Stimulated activated CD4-positive, alpha-beta T cell treated with anti-CD3 and anti-CD28 coated beads, Interleukin-12 subunit alpha, Interleukin-12 subunit beta, amount 100 ng/mL, for 48 hours (primary cell): ENCODE data around the gene NCOA3.
"Not testable (repeated sequence)": the region's sequence is repeated elsewhere in the genome, so short reads cannot be mapped to it uniquely, and the experiment has no call there.

ENCODE experiments used
- DNase-seq, 3 donors: peaks; one replicate each; pipeline ENCODE4 v3.0.0-alpha.2; 2020; ENCODE audit warnings: low read depth in 2 of 3, low spot score in 1 of 3

The NCOA3 gene

DNA sequence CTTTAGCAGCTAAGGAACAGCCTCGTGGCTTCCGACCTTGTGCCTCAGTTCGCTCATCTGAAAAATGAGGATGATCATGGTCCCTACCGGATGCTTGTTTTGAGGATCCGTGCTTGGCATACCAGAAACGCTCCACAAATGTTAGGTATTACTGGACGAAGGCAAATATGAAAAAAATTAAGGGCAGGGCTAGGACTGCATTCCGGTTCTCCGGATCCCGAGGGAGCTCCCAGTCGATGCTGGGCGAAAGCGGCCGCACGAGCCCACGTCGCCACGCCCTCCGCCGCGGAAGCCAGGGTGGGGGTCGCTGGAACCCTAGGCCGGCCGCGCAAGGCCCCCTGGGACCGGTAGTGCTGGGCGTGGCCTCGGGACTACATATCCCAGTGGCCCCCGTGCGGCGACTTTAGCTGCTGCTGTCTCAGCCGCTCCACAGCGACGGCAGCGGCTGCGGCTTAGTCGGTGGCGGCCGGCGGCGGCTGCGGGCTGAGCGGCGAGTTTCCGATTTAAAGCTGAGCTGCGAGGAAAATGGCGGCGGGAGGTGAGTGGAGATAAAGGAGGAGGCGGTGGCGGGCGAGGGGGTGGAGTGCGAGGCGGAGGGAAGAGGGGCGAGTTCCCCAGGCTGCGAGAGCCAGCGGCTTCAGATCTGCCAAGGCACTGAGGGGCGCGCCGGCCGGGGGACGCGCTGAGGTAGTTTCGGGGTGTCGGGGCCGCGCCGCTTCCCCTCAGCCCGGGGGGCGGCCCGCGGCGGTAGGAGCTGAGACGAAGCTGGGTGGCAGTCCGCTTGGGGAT lies at the start of gene NCOA3:
Gene NCOA3, plus strand, starts transcription at position 406 of the 789 bp plus-strand sequence. CDS start 120,361 bp downstream, outside the sequence.
- peak; percentile 88 to 97 (median 93) for DNase-seq

DNA sequence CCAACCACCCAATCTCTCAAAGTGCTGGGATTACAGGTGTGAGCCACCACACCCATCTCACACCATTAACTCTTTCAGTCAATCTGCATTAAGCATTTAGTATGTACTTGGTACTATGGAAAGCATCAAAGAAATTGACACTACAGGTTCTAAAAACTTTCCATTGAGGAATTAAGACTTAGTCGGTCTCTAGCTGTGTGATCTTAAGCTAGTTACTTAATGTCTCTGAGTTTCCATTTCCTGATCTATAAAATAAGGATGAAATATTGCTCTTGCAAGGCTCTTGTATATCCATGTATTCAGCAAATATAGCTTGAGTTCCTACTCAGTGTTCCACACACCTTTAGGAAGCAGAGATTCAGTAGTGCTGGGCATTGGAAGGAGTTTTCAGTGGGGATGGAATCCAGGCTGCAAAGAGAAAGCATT lies 48.9 kb upstream of the NCOA3 start:
- DNase-seq: no peak

DNA sequence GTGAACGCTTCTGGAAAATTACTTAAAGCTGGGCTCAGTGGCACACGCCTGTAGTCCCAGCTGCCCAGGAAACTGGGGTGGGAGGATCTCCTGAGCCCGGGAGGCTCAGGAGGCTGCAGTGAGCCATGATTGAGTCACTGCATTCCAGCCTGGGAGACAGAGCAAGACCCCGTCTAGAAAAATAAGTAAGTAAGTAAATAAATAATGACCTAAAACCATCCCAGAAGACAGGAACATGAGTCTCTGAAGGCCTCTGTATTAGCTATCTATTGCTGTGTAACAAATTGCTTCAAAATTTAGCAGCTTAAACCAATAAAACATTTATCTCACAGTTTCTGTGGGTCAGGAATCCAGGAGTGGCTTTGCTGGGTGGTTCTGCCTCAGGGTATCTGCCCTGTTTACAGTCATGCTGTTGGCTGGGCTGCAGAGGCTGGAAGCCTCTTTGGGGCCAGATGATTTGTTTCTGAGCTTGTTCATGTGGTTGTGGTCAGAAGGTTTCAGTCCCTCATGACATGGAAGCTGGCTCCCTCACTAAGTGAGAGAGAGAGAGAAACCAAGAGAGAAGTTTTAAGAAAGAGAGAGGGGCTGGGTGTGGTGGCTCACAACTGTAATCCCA lies 48.4 kb upstream of the NCOA3 start:
- DNase-seq: peak; percentile 38 to 55 (median 45)

DNA sequence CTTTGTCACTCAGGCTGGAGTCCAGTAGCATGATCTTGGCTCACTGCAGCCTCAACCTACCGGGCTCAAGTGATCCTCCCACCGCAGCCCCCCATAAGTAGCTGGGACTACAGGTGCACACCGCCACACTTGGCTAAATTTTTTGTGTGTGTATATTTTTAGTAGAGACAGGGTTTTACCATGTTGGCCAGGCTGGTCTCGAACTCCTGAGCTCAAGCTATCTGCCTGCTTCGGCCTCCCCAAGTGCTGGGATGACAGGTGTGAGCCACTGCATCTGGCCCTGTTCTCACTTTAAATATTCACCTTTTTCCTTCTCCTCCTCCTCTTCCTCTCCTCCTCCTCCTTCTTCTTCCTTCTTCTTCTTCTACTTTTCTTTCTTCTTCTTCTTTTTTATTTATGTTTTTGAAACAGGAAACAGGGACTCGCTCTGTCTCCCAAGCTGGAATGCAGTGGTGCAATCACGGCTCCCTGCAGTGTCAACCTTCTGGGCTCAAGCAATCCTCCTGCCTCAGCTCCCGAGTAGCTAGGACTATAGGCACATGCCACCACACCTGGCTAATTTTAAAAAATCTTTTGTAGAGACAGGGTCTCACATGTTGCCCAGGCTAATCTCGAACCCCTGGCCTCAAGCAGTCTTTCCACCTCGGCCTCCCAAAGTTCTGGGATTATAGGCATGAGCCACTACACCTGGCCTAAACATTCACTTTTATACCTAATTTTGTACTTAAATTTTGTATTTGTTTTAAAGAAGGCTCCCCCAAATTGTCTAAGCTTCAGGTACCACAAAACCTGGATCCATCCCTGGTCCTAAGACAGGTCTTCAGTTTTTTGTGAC lies 47.2 kb upstream of the NCOA3 start:
- no peak for DNase-seq

DNA sequence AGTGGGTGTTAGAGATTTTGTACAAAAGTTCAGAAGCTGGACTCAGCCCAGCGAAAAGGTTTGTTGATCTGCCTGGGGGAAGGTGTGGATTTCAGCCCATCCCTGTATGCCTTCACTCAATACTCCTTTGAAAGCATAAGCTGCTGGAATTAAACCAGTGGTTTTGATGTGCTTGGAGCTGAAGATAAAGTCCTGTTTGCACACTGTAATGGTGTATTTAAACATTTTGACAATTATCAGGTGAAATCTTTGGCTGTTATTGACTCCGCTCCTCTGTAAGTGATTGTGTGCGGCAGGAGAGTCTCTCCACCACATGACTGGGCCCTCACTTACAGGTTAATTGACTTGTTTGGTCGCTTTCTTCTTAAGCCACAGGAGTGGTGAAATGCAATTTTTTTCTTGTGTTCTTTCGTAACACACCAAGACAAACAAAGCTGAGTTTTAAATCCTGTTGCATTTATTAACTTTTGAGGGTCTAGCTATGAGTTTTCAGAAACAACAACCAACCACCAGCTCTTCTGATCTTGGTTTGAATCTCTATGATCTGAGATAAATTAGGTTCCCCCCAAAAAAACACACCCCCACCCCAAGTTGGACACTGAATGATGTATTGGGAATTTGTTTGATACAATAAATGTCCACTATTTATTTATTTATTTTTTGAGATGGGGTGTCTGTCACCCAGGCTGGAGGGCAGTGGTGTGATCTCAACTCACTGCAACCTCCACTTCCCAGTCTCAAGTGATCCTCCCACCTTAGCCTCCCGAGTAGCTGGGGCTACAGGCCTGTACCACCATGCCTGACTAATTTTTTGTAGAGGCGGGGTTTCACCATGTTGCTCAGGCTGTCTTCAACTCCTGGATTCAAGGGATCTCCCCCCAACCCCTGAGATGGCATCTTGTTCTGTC lies 46.3 kb upstream of the NCOA3 start:
- DNase-seq: no peak

DNA sequence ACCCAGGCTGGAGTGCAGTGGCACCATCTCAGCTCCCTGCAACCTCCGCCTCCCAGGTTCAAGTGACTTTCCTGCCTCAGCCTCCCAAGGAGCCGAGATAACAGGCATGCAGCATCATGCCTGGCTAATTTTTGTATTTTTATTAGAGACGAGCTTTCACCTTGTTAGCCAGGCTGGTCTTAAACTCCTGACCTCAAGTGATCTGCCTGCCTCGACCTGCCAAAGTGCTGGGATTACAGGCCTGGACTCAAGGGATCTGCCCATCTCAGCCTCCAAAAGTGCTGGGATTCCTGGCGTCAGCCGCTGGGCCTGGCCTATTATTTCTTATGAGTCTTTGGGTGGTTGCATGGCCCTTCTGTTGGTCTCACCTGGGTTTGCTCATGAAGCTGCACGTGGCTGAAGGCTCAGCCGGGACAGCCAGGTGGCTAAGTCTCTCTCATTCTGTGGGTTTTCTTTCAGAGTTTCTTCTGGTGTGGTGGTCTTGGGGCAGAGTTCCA lies 45.6 kb upstream of the NCOA3 start:
- no peak for DNase-seq

DNA sequence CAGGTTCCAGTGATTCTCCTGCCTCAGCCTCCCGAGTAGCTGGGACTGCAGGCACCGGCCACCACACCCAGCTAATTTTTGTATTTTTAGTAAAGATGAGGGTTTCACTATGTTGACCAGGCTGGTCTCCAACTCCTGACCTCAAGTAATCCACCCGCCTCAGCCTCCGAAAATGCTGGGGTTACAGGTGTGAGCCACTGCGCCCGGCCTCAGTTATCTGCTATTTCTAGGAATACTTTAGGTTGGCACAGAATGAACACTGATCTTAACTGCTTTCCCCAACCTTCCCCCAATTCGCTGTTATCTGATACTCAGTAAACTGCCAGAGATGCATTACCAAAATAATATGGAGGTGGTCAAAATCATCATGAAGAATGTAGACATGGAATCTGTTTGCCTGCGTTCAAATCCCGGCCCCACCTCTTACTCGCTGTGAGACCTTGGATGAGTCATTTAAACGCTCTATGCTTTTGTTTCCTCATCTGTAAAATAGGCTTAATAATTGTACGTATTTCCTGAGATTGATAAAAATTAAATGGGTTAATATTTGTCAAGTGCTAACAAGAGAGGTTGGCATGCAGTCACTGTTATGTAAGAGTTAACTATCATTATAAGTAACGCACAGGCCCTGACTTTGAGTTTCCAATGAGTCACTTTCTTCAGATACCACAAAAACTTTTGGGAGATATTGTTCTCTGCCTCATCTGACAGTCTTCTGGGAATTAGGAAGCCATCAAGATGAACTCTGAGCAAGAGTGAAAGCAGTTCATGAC lies 44.5 kb upstream of the NCOA3 start:
- DNase-seq: peak in 1 of 3 donors; percentile 39

DNA sequence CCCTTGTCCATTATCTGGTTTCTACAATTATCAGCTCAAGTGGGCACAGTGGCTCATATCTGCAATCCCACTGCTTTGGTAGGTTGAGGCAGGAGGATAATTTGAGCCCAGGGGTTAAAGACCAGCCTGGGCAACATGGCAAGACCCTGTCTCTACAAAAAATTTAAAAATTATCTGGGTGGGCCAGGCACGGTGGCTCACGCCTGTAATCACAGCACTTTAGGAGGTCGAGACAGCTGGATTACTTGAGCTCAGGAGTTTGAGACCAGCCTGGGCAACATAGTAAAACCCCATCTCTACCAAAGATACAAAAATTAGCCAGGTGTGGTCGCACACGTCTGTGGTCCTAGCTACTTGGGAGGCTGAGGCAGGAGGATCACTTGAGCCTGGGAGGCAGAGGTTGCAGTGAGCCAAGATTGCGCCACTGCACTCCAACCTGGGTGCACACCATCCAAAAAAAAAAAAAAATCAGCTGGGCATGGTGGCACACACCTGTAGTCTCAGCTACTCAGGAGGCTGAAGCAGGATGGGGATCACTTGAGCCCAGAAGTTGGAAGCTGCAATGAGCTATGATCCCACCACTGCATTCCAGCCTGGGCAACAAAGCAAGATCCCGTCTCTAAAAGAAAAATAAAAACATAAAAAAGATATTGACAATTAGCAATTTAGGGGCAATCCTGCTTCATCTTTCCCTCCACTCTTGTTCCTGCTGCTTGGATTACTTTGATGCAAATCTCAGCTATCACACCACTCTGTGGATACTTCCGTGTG lies 43.2 kb upstream of the NCOA3 start:
- not testable (repeated sequence) for DNase-seq

DNA sequence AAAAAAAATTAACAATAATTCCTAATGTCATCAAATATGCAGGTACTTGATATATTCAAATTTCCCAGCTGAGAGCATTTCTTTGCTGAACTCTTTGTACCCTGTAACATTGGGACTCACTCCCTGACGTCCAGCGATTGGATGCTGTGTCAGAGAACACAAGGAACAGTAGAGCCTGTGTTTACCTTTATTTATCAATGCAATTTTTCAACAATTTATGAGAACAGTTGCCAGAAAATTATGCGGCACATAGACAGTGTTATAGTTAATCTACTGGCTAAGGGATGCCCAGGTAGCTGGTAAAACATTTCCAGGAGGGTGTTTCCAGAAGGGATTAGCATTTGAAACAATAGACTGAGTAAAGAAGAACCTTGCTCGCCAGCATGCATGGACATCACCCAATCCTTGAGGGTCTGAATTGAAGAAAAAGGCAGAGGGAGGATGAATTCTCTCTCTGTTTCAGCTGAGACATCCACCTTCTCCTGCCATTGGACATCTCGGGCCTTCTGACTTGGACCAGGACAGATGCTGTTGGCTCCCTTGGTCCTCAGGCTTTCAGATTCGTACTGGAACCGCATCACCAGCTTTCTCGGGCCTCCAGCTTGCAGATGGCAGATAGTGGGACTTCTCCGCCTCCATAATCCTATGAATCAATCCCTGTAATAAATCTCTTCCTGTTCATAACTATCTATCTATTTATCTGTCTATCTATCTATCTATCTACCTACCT lies 42.2 kb upstream of the NCOA3 start:
- no peak for DNase-seq

DNA sequence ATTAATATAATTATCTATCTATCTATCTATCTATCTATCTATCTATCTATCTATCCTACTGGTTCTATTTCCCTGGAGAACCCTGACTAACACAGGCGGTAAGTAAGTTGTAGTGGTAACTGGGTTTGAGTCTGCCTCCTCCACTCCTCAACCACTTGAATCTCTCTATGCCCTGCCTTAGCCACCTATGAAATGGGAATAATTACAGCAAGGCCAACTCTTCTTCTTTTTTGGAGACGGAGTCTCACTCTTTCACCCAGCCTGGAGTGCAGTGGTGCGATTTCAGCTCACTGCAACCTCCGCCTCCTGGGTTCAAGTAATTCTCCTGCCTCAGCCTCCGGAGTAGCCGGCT lies 41.0 kb upstream of the NCOA3 start:
- DNase-seq: not testable (repeated sequence)

DNA sequence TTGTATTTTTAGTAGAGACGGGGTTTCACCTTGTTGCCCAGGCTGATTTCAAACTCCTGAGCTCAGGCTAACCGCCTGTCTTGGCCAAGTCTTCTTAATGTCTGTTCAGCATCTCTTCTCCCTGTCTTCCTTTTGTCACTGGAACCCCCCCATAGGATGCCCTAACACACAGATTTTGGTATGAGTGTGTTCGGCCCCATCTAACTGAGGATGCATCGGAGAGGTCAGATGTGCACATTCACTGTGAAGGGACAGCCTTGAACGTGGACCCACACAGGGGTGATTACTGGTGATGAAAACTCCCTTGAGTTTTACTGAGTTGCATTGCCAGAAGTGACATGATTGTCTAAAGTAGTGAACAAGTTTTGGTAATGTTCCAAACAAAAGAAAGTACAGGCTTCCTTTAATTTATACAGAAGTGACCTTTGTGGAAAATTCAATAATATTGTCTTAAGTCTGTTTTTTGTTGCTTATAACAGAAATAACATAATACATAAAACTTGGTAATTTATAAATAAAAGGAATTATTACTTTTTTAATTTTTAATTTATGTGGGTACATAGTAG lies 40.5 kb upstream of the NCOA3 start:
- DNase-seq: no peak

DNA sequence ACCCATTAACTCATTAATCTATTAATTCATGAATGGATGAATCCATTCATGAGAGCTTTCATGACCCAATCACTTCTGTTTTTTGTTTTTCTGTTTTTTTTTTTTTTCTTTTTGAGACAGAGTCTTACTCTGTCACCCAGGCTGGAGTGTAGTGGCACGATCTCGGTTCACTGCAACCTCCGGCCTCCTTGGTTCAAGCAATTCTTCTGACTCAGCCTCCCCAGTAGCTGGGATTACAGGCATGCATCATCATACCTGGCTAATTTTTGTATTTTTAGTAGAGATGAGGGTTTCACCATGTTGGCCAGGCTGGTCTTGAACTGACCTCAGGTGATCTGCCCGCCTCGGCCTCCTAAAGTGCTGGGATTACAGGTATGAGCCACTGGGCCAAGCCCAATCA lies 39.8 kb upstream of the NCOA3 start:
- DNase-seq: not testable (repeated sequence)

DNA sequence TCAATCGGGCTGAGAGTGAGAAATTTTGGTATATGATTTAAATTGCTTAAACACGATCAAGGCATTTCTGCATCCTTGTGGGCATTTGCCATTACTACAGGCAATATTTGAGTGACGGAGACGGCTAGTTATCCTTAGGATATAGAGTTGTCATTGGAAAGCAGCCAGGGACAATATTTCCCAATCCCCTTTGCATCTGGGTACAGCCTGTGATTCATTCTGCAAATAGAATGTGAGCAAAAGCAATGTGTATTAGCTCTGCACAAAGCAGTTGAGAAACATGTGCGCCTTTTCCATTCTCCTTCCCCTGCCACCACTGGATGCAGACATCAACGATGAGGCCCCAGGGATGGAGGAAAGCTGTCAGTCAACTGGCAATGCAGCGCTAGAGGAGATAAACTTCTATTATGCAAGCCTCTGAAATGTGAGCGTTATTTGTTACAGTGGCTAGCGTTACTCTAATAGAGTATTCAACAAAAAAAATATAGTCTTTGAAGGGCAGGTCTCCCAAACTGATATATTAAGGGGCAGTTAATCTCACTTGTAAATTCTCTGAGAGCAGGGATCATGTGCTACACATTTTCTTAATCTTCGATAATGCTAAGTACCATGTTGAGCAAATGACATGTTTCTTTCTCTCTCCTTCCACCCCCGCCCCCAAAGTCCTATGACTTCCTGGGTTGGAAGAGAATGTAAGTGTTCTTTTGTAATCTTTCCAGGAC lies 37.1 kb upstream of the NCOA3 start:
- no peak for DNase-seq

DNA sequence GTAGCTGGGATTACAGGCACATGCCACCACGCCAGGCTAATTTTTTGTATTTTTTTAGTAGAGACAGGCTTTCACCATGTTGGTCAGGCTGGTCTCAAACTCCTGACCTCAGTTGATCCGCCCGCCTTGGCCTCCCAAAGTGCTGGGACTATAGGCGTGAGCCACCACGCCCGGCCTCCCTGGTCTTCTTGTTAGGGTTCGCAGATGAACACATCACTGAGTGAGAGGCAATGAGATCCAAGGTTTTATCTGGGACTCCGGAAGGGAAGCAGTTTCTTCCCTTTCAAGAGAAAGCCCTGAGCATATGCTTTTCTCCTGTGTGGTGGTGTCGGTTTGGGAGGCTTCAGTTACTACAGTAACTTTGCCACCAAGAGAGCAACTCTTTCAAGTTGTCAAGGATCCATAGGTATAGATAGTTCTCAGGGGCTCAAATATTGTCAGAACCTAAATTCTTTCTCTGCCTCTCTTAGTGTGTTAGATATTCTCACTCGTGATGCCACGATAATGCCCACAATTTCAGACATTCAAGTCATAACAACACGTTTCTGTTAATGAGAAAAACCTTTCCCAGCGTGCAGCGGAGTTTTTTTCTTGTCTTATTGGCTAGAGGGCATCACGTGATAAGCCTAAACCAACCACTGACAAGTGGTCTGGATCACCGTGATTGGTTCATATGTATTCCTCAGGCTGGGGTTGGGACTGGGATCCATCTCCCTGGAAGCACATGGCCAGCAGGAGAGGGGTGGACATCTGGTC lies 36.2 kb upstream of the NCOA3 start:
- DNase-seq: no peak

DNA sequence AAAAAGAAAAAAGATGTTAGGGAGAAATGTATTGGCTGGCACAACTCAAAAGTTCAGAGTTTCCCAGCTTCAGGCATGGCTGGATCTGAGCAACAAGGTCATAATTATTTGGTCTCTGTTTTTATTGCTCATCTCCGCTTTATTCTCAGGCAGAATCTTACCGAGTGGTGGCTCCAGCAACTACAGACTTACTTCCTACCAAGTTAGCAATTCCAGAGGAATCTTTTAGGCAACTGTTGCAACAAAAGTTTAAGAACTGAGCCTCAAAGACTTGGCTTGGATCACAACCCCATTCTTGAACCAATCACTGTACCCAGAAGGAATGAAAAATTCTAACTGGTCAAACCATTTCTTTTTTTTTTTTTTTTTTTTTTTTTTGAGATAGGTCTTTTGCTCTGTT lies 35.5 kb upstream of the NCOA3 start:
- DNase-seq: no peak

DNA sequence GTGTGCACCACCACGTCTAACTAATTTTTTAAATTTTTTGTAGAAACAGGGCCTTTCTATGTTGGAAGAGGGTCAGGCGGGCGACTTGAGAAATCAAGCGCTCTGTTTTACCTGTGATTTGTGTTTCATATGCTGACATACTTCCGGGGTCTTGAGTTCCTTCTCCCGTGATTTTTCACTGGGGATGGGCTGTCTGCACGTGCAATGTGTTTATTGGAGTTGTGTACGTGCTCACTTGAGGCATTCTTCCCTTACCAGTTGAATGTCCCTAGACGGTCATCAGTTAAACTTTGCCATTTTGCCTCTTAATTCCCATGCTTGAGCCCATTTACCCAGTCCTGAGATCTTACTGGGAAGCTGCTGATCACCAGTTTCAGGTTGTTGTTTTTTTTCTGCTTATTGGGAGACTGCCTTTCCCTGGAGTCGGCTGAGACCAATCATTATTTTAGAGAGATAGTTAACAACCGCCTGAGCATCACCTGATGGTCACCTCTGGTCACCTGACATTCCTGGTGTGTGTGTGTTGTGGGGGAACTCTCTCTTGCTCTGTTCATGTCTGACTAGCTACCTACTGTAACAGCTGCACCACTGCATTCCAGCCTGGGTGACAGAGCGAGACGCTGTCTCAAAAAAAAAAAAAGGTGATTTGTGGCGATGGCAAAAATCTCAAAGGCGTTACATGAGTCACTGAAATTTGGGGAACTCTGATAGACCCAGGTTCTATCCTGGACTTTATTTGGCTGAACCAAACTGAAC lies 34.8 kb upstream of the NCOA3 start:
- no peak for DNase-seq
